RWPE2 (cell line): Measurements from ENCODE around the gene TPSD1.
A peak's percentile ranks its signal among the peaks of the same experiment; 100 is the strongest.
"Not testable (repeated sequence)": the region's sequence is repeated elsewhere in the genome, so short reads cannot be mapped to it uniquely, and the experiment has no call there.

Experiments used
- ATAC-seq: fragments of 200-7000 bp; cut with Tn5 transposase; 3 replicates; pipeline ENCODE4 v1.9.1; 2021; ENCODE audit warnings: low read depth
- DNase-seq: peaks from one replicate; pipeline ENCODE4 v3.0.0-alpha.2; 2020; ENCODE audit warnings: low spot score
- H3K27ac ChIP-seq: fragments of 450-650 bp; 2 replicates; pipeline ENCODE4 v1.5.1; 2017; ENCODE audit warnings: mild to moderate bottlenecking; ENCODE audit not compliant: poor library complexity, severe bottlenecking
- H3K27me3 ChIP-seq: fragments of 250-450 bp; sonication (Bioruptor Pico); 2 replicates; pipeline ENCODE4 v1.5.1; 2021; ENCODE audit warnings: mild to moderate bottlenecking, moderate library complexity; ENCODE audit not compliant: insufficient read depth, poor library complexity, severe bottlenecking
- H3K36me3 ChIP-seq: fragments of 250-450 bp; sonication (Bioruptor Pico); 2 replicates; pipeline ENCODE4 v1.5.1; 2020; ENCODE audit warnings: low read depth, mild to moderate bottlenecking, moderate library complexity
- H3K4me1 ChIP-seq: fragments of 250-450 bp; sonication (Bioruptor Pico); 2 replicates; pipeline ENCODE4 v1.5.1; 2021; ENCODE audit warnings: mild to moderate bottlenecking, moderate library complexity; ENCODE audit not compliant: insufficient read depth, poor library complexity, severe bottlenecking
- H3K4me3 ChIP-seq: fragments of 250-450 bp; sonication (Bioruptor Pico); 2 replicates; pipeline ENCODE4 v1.5.1; 2021; ENCODE audit warnings: mild to moderate bottlenecking, moderate library complexity; ENCODE audit not compliant: severe bottlenecking
- H3K9me3 ChIP-seq: fragments of 250-450 bp; sonication (Bioruptor Pico); 2 replicates; pipeline ENCODE4 v1.5.1; 2021; ENCODE audit warnings: mild to moderate bottlenecking, moderate library complexity; ENCODE audit not compliant: severe bottlenecking
- CTCF ChIP-seq: fragments of 450-650 bp; IDR thresholded peaks from one replicate; pipeline ENCODE4 v1.5.1; 2017; ENCODE audit warnings: mild to moderate bottlenecking, moderate library complexity; ENCODE audit not compliant: poor library complexity, severe bottlenecking

The TPSD1 gene

GRCh38 chr16:1290063-1290501, 34.2 kb downstream of the TPSD1 start:
- Histone ChIP-seq H3K36me3 (no peaks in the 10 kb centered on the region), H3K4me1 (no peaks in the 10 kb centered on the region), H3K27ac (no peak overlapping the region), H3K9me3 (no peaks in the 10 kb centered on the region), H3K4me3 (no peak overlapping the region), H3K27me3 (peaks cover 55% of the 10 kb centered on the region)
- no peak for ATAC-seq
- DNase-seq = no peak
- TF ChIP-seq CTCF = no peak

GRCh38 chr16:1290860-1291575, 35.1 kb downstream of the TPSD1 start:
- Histone ChIP-seq H3K36me3 (no peaks in the 10 kb centered on the region), H3K27me3 (peaks cover 50% of the 10 kb centered on the region), H3K4me3 (no peak overlapping the region), H3K4me1 (peaks cover 3% of the 10 kb centered on the region), H3K9me3 (no peaks in the 10 kb centered on the region), H3K27ac (no peak overlapping the region)
- ATAC-seq = no peak
- DNase-seq = no peak
- no peak for TF ChIP-seq CTCF

GRCh38 chr16:1291576-1291974, 35.7 kb downstream of the TPSD1 start:
- ATAC-seq = peak; percentile 27; the same call in 1 of the 3 replicates
- Histone ChIP-seq H3K36me3 (no peaks in the 10 kb centered on the region), H3K27me3 (peaks cover 44% of the 10 kb centered on the region), H3K27ac (no peak overlapping the region), H3K9me3 (no peaks in the 10 kb centered on the region), H3K4me1 (peaks cover 3% of the 10 kb centered on the region), H3K4me3 (no peak overlapping the region)
- TF ChIP-seq CTCF = no peak
- peak; percentile 57 for DNase-seq

- H3K36me3 ChIP-seq, ATAC-seq, H3K4me1 ChIP-seq, H3K4me3 ChIP-seq, DNase-seq, H3K27ac ChIP-seq, H3K9me3 ChIP-seq: not testable (repeated sequence)
- H3K27me3 ChIP-seq = peaks cover 38% of the 10 kb centered on the region
These were observed 36.3 kb downstream of the TPSD1 start for GRCh38 chr16:1292208-1292607.

- not testable (repeated sequence) for DNase-seq, H3K27ac ChIP-seq, ATAC-seq, H3K9me3 ChIP-seq, H3K4me3 ChIP-seq, H3K36me3 ChIP-seq
- Histone ChIP-seq H3K27me3 (peaks cover 32% of the 10 kb centered on the region), H3K4me1 (peaks cover 12% of the 10 kb centered on the region)
These were observed 36.9 kb downstream of the TPSD1 start for GRCh38 chr16:1292808-1293207.
